ENCODE measurements around the gene ATP5PF.
A peak's percentile ranks its signal among the peaks of the same experiment; 100 is the strongest.
"Not testable (repeated sequence)": the region's sequence is repeated elsewhere in the genome, so short reads cannot be mapped to it uniquely, and the experiment has no call there.

The ATP5PF gene

DNA sequence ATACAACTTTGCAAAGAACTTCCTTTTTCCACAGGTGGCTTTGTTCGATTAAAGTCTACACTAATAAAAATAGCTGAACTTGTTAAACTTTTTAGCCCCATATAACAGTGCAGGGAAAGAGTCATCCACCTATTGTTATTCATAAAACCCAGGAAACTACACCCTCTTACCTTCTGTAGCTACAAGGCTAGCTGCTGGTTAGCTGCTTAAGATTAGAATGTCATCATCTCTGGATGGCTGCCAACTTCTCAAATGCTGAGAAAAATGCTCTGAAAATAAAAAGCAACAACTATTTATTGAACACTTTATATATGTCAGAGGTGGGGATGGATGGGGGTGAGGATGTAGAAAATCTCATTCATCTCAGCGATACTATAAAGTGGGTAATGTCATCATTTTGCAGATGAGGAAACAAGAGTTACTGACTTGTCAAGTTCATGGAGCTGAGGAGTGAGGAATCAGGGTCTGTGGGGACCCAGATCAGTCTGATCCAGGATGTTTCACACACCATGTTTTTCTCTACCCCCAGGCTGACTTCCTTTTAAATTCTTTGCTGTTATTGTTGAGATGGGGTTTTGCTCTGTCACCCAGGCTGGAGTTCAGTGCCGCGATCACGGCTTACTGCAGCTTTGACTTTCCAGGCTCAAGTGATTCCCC is 17.1 kb downstream of the ATP5PF start:
- Histone ChIP-seq H3K36me3 (ENCODE audit: control insufficient read depth in 2 of 2, insufficient read depth in 1 of 2, low read length in 2 of 2) (peaks cover 7 to 19% of the 10 kb centered on the region in 2 experiments; a peak in 2 of 3 replicates), H3K4me3 (ENCODE audit: low read depth, low read length) (no peak overlapping the region), H3K4me1 (ENCODE audit: control insufficient read depth, insufficient read depth, low read length) (peaks cover 6% of the 10 kb centered on the region; the same call in 1 of the 2 replicates), H3K27ac (ENCODE audit: extremely low read depth, low read depth, low read length) (no peak overlapping the region), H3K9me3 (ENCODE audit: control insufficient read depth, insufficient read depth, low read depth, low read length) (no peaks in the 10 kb centered on the region)
- TF ChIP-seq SP2 (tag by site-specific recombination; IDR thresholded peaks at IDR 0.05) (no peak), ZNF664 (tag by site-specific recombination; IDR thresholded peaks at IDR 0.05) (peak; percentile 39; the same call in 1 of the 2 replicates), MEIS1 (CRISPR knock-in tag; IDR thresholded peaks at IDR 0.05; ENCODE audit: borderline replicate concordance) (no peak), KLF16 (tag by site-specific recombination; IDR thresholded peaks at IDR 0.05) (no peak), ZNF366 (tag by site-specific recombination; conservative IDR thresholded peaks at IDR 0.05) (no peak), ZBTB17 (tag by site-specific recombination; IDR thresholded peaks at IDR 0.05) (peak; percentile 72), ZNF221 (tag by site-specific recombination; IDR thresholded peaks at IDR 0.05; ENCODE audit: borderline replicate concordance) (no peak), OSR2 (tag by site-specific recombination; IDR thresholded peaks at IDR 0.05) (peak; percentile 51; the same call in 1 of the 2 replicates), ZNF596 (tag by site-specific recombination; IDR thresholded peaks at IDR 0.05) (no peak), ZNF830 (tag by site-specific recombination; IDR thresholded peaks at IDR 0.05; ENCODE audit: low read depth) (no peak), ZNF37A (tag by site-specific recombination; IDR thresholded peaks at IDR 0.05) (no peak), SALL2 (tag by site-specific recombination; IDR thresholded peaks at IDR 0.05; ENCODE audit: borderline replicate concordance) (no peak), ZNF214 (tag by site-specific recombination; IDR thresholded peaks at IDR 0.05; ENCODE audit: borderline replicate concordance) (no peak), PRDM2 (tag by site-specific recombination; IDR thresholded peaks at IDR 0.05; ENCODE audit: borderline replicate concordance) (no peak), ZNF202 (tag by site-specific recombination; IDR thresholded peaks at IDR 0.05; ENCODE audit: borderline replicate concordance) (no peak), ZNF571 (tag by site-specific recombination; IDR thresholded peaks at IDR 0.05) (no peak)
- TF ChIP-seq, protein P1, sequence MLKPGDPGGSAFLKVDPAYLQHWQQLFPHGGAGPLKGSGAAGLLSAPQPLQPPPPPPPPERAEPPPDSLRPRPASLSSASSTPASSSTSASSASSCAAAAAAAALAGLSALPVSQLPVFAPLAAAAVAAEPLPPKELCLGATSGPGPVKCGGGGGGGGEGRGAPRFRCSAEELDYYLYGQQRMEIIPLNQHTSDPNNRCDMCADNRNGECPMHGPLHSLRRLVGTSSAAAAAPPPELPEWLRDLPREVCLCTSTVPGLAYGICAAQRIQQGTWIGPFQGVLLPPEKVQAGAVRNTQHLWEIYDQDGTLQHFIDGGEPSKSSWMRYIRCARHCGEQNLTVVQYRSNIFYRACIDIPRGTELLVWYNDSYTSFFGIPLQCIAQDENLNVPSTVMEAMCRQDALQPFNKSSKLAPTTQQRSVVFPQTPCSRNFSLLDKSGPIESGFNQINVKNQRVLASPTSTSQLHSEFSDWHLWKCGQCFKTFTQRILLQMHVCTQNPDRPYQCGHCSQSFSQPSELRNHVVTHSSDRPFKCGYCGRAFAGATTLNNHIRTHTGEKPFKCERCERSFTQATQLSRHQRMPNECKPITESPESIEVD (tag by site-specific recombination; IDR thresholded peaks at IDR 0.05): peak; percentile 51
- CTCF ChIA-PET: interaction anchor here (1.3 to 1.9 kb wide), 4 partner anchors 10 to 154 kb away, joined by 5 to 13 read pairs (median 8); no protein-coding TSS in a partner anchor
- POLR2A ChIA-PET: no interaction called here

DNA sequence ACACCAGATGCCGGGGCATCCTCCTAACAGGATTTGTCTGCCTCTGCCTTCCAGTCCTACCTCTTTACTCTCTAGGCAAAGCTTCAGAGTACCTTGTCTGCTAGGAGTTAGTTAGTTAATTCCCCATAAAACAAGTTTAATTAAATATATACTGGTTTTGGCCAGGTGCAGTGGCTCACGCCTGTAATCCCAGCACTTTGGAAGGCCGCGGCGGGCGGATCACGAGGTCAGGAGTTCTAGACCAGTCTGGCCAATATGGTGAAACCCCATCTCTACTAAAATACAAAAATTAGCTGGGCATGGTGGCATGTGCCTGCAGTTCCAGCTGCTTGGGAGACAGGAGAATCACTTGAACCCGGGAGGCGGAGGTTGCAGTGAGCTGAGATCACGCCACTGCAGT is 20.6 kb downstream of the ATP5PF start:
- POLR2A ChIA-PET; H3K4me1 ChIP-seq (ENCODE audit: control insufficient read depth, insufficient read depth, low read length); H3K27ac ChIP-seq (ENCODE audit: extremely low read depth, low read depth, low read length); H3K4me3 ChIP-seq (ENCODE audit: low read depth, low read length); H3K9me3 ChIP-seq (ENCODE audit: control insufficient read depth, insufficient read depth, low read depth, low read length): not testable (repeated sequence)
- CTCF ChIA-PET: interaction anchor here (0.6 to 4.8 kb wide), 2 partner anchors 10 to 106 kb away, joined by 3 to 29 read pairs; no protein-coding TSS in a partner anchor
- peaks cover 0 to 11% of the 10 kb centered on the region in 2 experiments; a peak in 2 of 3 replicates for H3K36me3 ChIP-seq (ENCODE audit: control insufficient read depth in 2 of 2, insufficient read depth in 1 of 2, low read length in 2 of 2)
